ENCODE data around the gene TIGD2. TPM values are rescaled to one million over a fixed set of nuclear protein-coding genes. Genes with fewer than 3 reads are reported as not detected.
A peak's percentile ranks its signal among the peaks of the same experiment; 100 is the strongest.

Gene TIGD2
- total and polyA plus RNA-seq, 2 of the 13 experiments (the other 11 are each of a cell fraction or from before 2014, with no cell fraction given), result 3.1 to 15.5 TPM

GRCh38 chr4:89114100-89114499 is 2.8 kb downstream of the TIGD2 start (continued):
- TF ChIP-seq ARID4A (CRISPR knock-in tag; IDR thresholded peaks at IDR 0.05; ENCODE audit: borderline replicate concordance), result peak; percentile 14; the same call in 1 of the 2 replicates
- TF ChIP-seq ZNF12 (CRISPR knock-in tag; IDR thresholded peaks at IDR 0.05), result no peak
- TF ChIP-seq HDAC2 (CRISPR knock-in tag; IDR thresholded peaks at IDR 0.05), result 0 out of 2 replicates have a peak, but pooled peaks have one; percentile 13
- peak; percentile 90 for TF ChIP-seq ONECUT2 (CRISPR knock-in tag; IDR thresholded peaks at IDR 0.05)
- TF ChIP-seq GATAD2A (CRISPR knock-in tag; IDR thresholded peaks at IDR 0.05), result peak; percentile 56; the same call in 1 of the 2 replicates
- no peak for TF ChIP-seq CTCF (CRISPR knock-in tag; IDR thresholded peaks at IDR 0.05)
- no peak for TF ChIP-seq ZNF614 (CRISPR knock-in tag; IDR thresholded peaks at IDR 0.05; ENCODE audit: borderline replicate concordance)
- peak; percentile 32; the same call in 1 of the 2 replicates for TF ChIP-seq PBX2 (CRISPR knock-in tag; IDR thresholded peaks at IDR 0.05)
- no peak for TF ChIP-seq POGK (CRISPR knock-in tag; conservative IDR thresholded peaks at IDR 0.05)
- peak; percentile 74 for TF ChIP-seq FOSL2 (CRISPR knock-in tag; IDR thresholded peaks at IDR 0.05)
- TF ChIP-seq ZMYM2 (CRISPR knock-in tag; IDR thresholded peaks at IDR 0.05), result no peak
- no peak for TF ChIP-seq ZNF354B (CRISPR knock-in tag; IDR thresholded peaks at IDR 0.05)
- TF ChIP-seq ZNF101 (CRISPR knock-in tag; IDR thresholded peaks at IDR 0.05; ENCODE audit: borderline replicate concordance, low read depth), result no peak
- 0 out of 2 replicates have a peak, but pooled peaks have one; percentile 22 for TF ChIP-seq ZNF292 (CRISPR knock-in tag; IDR thresholded peaks at IDR 0.05; ENCODE audit: borderline replicate concordance, low read depth)
- peak; percentile 39; the same call in 1 of the 2 replicates for TF ChIP-seq MEIS1 (CRISPR knock-in tag; IDR thresholded peaks at IDR 0.05; ENCODE audit: borderline replicate concordance)
- TF ChIP-seq JUNB (CRISPR knock-in tag; IDR thresholded peaks at IDR 0.05; ENCODE audit: borderline replicate concordance), result no peak
- peak; percentile 22; the same call in 1 of the 3 replicates for TF ChIP-seq MXI1 (IDR thresholded peaks at IDR 0.05; ENCODE audit: borderline replicate concordance, low read depth, low read length)
- TF ChIP-seq ZFP36L1 (CRISPR knock-in tag; IDR thresholded peaks at IDR 0.05), result no peak
- TF ChIP-seq TARDBP (CRISPR knock-in tag; IDR thresholded peaks at IDR 0.05), result no peak
- no peak for TF ChIP-seq YEATS4 (CRISPR knock-in tag; IDR thresholded peaks at IDR 0.05; ENCODE audit: borderline replicate concordance)
- TF ChIP-seq ELF3 (CRISPR knock-in tag; IDR thresholded peaks at IDR 0.05), result peak; percentile 28; the same call in 1 of the 2 replicates
- TF ChIP-seq BCL6 (CRISPR knock-in tag; IDR thresholded peaks at IDR 0.05), result peak; percentile 53; the same call in 1 of the 2 replicates

Data from HepG2 (cell line).